Heart left ventricle (tissue), 16 donors: ENCODE measurements around the gene NDUFV3. TPM values are rescaled to one million over a fixed set of nuclear protein-coding genes. Genes with fewer than 3 reads are reported as not detected.

ENCODE experiments used
- ATAC-seq, 4 donors: fragments of 200-7000 bp; cut with Tn5 transposase; one replicate each; pipeline ENCODE4 v1.9.1; 2020 to 2022; ENCODE audit warnings: moderate library complexity in 4 of 4, mild to moderate bottlenecking in 3 of 4, moderate number of reproducible peaks in 1 of 4
- DNase-seq, 5 donors: peaks; one replicate each; pipeline ENCODE4 v3.0.0-alpha.2; 2020
- H3K27ac ChIP-seq, 12 donors: fragments of 200-600 bp; sonication (generic) in 4 of 12; one replicate each; pipeline versions ENCODE4 v1.5.0 to v1.8.0; 2016 to 2022; ENCODE audit warnings: mild to moderate bottlenecking in 2 of 12
- H3K27me3 ChIP-seq, 9 donors: fragments of 200-600 bp; sonication (generic) in 2 of 9; one replicate each; pipeline versions ENCODE4 v1.5.1 to v1.8.0; 2016 to 2022; ENCODE audit warnings: mild to moderate bottlenecking in 3 of 9
- H3K36me3 ChIP-seq, 9 donors: fragments of 200-600 bp; sonication (generic) in 2 of 9; one replicate each; pipeline versions ENCODE4 v1.5.0 to v1.8.0; 2018 to 2022; ENCODE audit warnings: mild to moderate bottlenecking in 2 of 9
- H3K4me1 ChIP-seq, 12 donors: fragments of 200-600 bp; sonication (generic) in 4 of 12; one replicate each; pipeline versions ENCODE4 v1.5.0 to v1.8.0; 2016 to 2022; ENCODE audit warnings: mild to moderate bottlenecking in 3 of 12
- H3K4me3 ChIP-seq, 12 donors: fragments of 200-600 bp; sonication (generic) in 4 of 12; one replicate each; pipeline versions ENCODE4 v1.5.0 to v1.8.0; 2017 to 2022; ENCODE audit warnings: mild to moderate bottlenecking in 9 of 12, moderate library complexity in 4 of 12
- H3K9me3 ChIP-seq, 12 donors: fragments of 200-600 bp; sonication (generic) in 4 of 12; one replicate each; pipeline versions ENCODE4 v1.5.0 to v1.8.0; 2016 to 2022; ENCODE audit warnings: mild to moderate bottlenecking in 1 of 12
- CTCF ChIP-seq, 12 donors: fragments of 200-600 bp; sonication (generic) in 4 of 12; IDR thresholded peaks; one replicate each; pipeline versions ENCODE4 v1.5.0 to v1.8.0; 2018 to 2022; ENCODE audit warnings: antibody characterized with exemption in 12 of 12, mild to moderate bottlenecking in 5 of 12
- POLR2A ChIP-seq, 2 donors: fragments of 450-650 bp; IDR thresholded peaks; one replicate each; pipeline ENCODE4 v1.6.1; 2017; ENCODE audit warnings: antibody characterized with exemption in 2 of 2, mild to moderate bottlenecking in 2 of 2, moderate library complexity in 2 of 2
- WGBS, 4 donors: extraction: QIAGEN DNeasy Blood & Tissue Kit in 2 of 4; methylation state at CpG; one replicate each; pipeline versions ENCODE4 v1.1.5 to v1.1.7; 2013 to 2018; 5-methylcytosine and 5-hydroxymethylcytosine counted together
- intact Hi-C, 10 donors: fragments of 100-400 bp; cut with DNase I; formaldehyde crosslinking; loops; one replicate each; pipeline versions ENCODE4 v1.11.1 to v1.14.2; 2022
- polyA plus RNA-seq, 2 donors: library from polyadenylated mRNA; stranded (reverse); fragments of 200-250 nt; gene quantifications; one replicate each; pipeline ENCODE4 v1.2.3, GENCODE V29; 2013
- total RNA-seq, 9 donors: library from RNA; depleted of rRNA in 2 of 9; stranded (reverse); fragments of >200 nt in 2 of 9; fragmentation: NEBNext Ultra II Directional in 3 of 9; extraction: Animal tissue kit (Norgen Biotek cat#: 25700) in 3 of 9; gene quantifications; one replicate each; pipeline versions ENCODE4 v1.1.0 to v1.2.4, GENCODE V29; 2016 to 2023
- donor health status: ischemic (EF 13 %, LVEDD 7.1; RV severe dilation, severe dysfunction).
- donor health status: healthy with polysubstance abuse.
- donor health status: DM: no; HTN: yes; CAD: no.
- donor health status: DM: no; HTN: no; CAD: no.
- donor health status: ischemic (EF 25% LVEDD 6.9; RV normal size, moderate dysfunction).
- donor health status: ischemic (EF 25% LVEDD 5.7; RV mildly dilated, moderate dysfunction).
- donor health status: healthy.
- donor health status: DM: yes; HTN: yes; CAD: no.
- donor health status: ischemic (EF 35%, LVEDD 5.7; RV mildly dilated, moderate dysfunction).
- donor health status: nonischemic (EF 11% LVEDD 7.7; RV severe dilation, severe dysfunction).
- donor health status: DM: yes; HTN: yes; CAD: no.
- donor health status: PGD.
- donor health status: ischemic (EF 29% LVEDD 5.4; RV normal size, mild dysfunction).
- donor health status: nonischemic (EF 23%, LVEDD 6.1; RV moderate dilation, normal function).

NDUFV3 gene
- total and polyA plus RNA-seq, 11 donors: 22.7 to 62.8 (median 50.4) TPM

GRCh38 chr21:42918291-42918690 is 25.2 kb downstream of the NDUFV3 start:
- no peaks in the 10 kb centered on the region for H3K27me3 ChIP-seq
- H3K36me3 ChIP-seq: peaks cover 0 to 5% (median 0%) of the 10 kb centered on the region in 9 donors
- 92 to 98% (median 96%) methylated on average over 6 of the region's 6 CpGs for WGBS, 4 donors
- intact Hi-C loops: loop anchor here in 1 of 10 donors (10.0 kb wide), 1 partner anchor 727 kb away; no protein-coding TSS in a partner anchor
- DNase-seq (no peak), ATAC-seq (no peak)
- H3K4me1 ChIP-seq: peaks cover 0 to 4% (median 0%) of the 10 kb centered on the region in 12 donors
- no peaks in the 10 kb centered on the region for H3K9me3 ChIP-seq
- TF ChIP-seq POLR2A (IDR thresholded peaks at IDR 0.05) (no peak), CTCF (IDR thresholded peaks at IDR 0.05) (no peak)
- H3K27ac ChIP-seq: no peak overlapping the region
- no peak overlapping the region for H3K4me3 ChIP-seq

GRCh38 chr21:42921927-42922326 is 28.8 kb downstream of the NDUFV3 start:
- 82 to 88% (median 85%) methylated on average over 4 of the region's 4 CpGs for WGBS, 4 donors
- no peak for TF ChIP-seq POLR2A (IDR thresholded peaks at IDR 0.05)
- no peak for TF ChIP-seq CTCF (IDR thresholded peaks at IDR 0.05)
- Histone ChIP-seq H3K36me3 (no peaks in the 10 kb centered on the region), H3K27ac (no peak overlapping the region), H3K9me3 (no peaks in the 10 kb centered on the region), H3K4me3 (no peak overlapping the region), H3K27me3 (no peaks in the 10 kb centered on the region), H3K4me1 (peaks cover 0 to 11% (median 5%) of the 10 kb centered on the region in 12 donors)
- intact Hi-C loops: loop anchor here in 1 of 10 donors (10.0 kb wide), 1 partner anchor 53 kb away; the partner anchor contains the start of gene PKNOX1
- ATAC-seq (no peak), DNase-seq (peak in 1 of 5 donors; percentile 7)

GRCh38 chr21:42922918-42923317 is 29.8 kb downstream of the NDUFV3 start:
- TF ChIP-seq CTCF (IDR thresholded peaks at IDR 0.05): no peak
- TF ChIP-seq POLR2A (IDR thresholded peaks at IDR 0.05): no peak
- Histone ChIP-seq H3K4me1 (peaks cover 0 to 11% (median 5%) of the 10 kb centered on the region in 12 donors), H3K27me3 (no peaks in the 10 kb centered on the region), H3K27ac (no peak overlapping the region), H3K4me3 (no peak overlapping the region), H3K9me3 (no peaks in the 10 kb centered on the region), H3K36me3 (no peaks in the 10 kb centered on the region)
- intact Hi-C loops: loop anchor here in 1 of 10 donors (10.0 kb wide), 1 partner anchor 52 kb away; the partner anchor contains the start of gene PKNOX1
- no peak for ATAC-seq
- 90 to 92% (median 91%) methylated on average over 10 to 18 of the region's 18 CpGs for WGBS, 4 donors
- DNase-seq: peak in 1 of 5 donors; percentile 19

GRCh38 chr21:42923553-42924432 is 30.7 kb downstream of the NDUFV3 start:
- Histone ChIP-seq H3K9me3 (no peaks in the 10 kb centered on the region), H3K4me1 (peaks cover 0 to 11% (median 5%) of the 10 kb centered on the region in 12 donors), H3K27me3 (no peaks in the 10 kb centered on the region), H3K4me3 (peak overlapping the region in 3 of 12 donors; percentile 1 to 35 (median 18)), H3K36me3 (no peaks in the 10 kb centered on the region), H3K27ac (no peak overlapping the region)
- TF ChIP-seq CTCF (IDR thresholded peaks at IDR 0.05) (peak; percentile 61 to 85 (median 74)), POLR2A (IDR thresholded peaks at IDR 0.05) (no peak)
- DNase-seq: peak in 4 of 5 donors; percentile 59 to 71 (median 66)
- intact Hi-C loops: loop anchor here in 1 of 10 donors (10.0 kb wide), 1 partner anchor 51 kb away; the partner anchor contains the start of gene PKNOX1
- peak in 3 of 4 donors; percentile 85 to 93 (median 88) for ATAC-seq
- WGBS, 4 donors: 23 to 27% (median 25%) methylated on average over 16 to 18 of the region's 18 CpGs
